ENCODE data around the gene DDX1. TPM values are rescaled to one million over a fixed set of nuclear protein-coding genes. Genes with fewer than 3 reads are reported as not detected.

The DDX1 gene
- polyA plus RNA-seq, 1 donor: 87.8 TPM

- no peak for DNase-seq
Measured at GRCh38 chr2:15664273-15665066, 72.8 kb downstream of the DDX1 start.

GRCh38 chr2:15665067-15665942, 73.6 kb downstream of the DDX1 start:
- DNase-seq: no peak

GRCh38 chr2:15665943-15666460, 74.3 kb downstream of the DDX1 start:
- no peak for DNase-seq

GRCh38 chr2:15666861-15667808, 75.5 kb downstream of the DDX1 start:
- DNase-seq: no peak

GRCh38 chr2:15667809-15668556, 76.3 kb downstream of the DDX1 start:
- no peak for DNase-seq

GRCh38 chr2:15668611-15669305, 77.1 kb downstream of the DDX1 start:
- no peak for DNase-seq

GRCh38 chr2:15669375-15669910, 77.8 kb downstream of the DDX1 start:
- DNase-seq: no peak

GRCh38 chr2:15670469-15670868, 78.8 kb downstream of the DDX1 start:
- no peak for DNase-seq

GRCh38 chr2:15670981-15671380, 79.3 kb downstream of the DDX1 start:
- no peak for DNase-seq

GRCh38 chr2:15671409-15671808, 79.7 kb downstream of the DDX1 start:
- no peak for DNase-seq

- no peak for DNase-seq
Measured at GRCh38 chr2:15671842-15672815, 80.5 kb downstream of the DDX1 start.

- DNase-seq: no peak
Measured at GRCh38 chr2:15672961-15673918, 81.6 kb downstream of the DDX1 start.

GRCh38 chr2:15673919-15674636, 82.4 kb downstream of the DDX1 start:
- DNase-seq: no peak

GRCh38 chr2:15674637-15675455, 83.2 kb downstream of the DDX1 start:
- DNase-seq: no peak

- no peak for DNase-seq
Measured at GRCh38 chr2:15675456-15676195, 84.0 kb downstream of the DDX1 start.

All from hindlimb muscle (tissue), 1 donor.